ENCODE measurements around the gene SLC35D1.
A peak's percentile ranks its signal among the peaks of the same experiment; 100 is the strongest.

Gene SLC35D1

DNA sequence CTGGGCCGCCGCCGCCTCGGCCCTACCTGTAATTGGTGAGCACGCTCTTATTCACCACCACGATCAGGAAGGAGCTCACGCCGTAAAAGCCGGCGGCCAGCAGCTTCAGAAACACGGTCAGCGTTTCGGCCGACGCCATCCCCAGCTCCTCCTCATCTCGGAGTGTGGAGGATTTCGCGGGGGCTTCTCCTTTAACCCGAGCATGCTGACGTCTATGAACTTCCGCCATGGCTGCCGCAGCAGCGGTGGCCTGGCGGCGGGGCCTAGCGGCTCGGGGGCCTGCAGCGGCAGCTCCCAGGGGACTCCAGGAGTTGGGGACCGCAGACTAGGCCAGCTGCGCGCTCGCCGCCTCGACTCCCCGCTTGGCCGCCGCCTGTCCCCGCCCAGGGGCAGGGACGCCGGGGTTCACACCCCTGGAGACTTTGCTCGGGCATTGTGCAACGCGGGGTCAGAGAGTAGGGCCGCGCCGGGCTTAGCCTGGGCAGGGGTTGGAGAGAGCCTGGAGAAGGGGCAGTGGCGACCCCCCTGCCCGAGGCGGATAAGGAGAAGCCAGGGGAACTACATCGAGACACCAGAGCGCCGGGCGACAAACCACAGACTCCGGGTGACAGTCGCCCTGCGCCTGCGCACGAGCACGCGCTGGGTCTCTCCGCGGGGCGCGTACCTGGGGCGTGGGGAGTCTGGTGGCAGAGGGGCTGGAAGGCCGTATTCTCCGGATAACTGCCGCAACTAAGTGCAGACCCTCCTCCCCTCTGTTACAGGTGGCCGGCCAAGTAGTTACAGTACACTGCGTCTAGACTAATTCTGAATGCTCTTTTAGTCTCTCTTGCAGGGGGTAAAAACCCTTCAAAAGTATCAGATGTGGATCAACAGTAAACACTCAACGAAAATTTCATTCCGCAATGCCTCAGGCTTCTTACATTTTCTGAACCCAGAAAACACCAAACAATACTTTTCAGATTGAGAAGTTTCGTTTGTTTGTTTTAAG, at the start of gene SLC35D1:
SLC35D1 (minus strand) TSS at position 364 of the 988 bp plus-strand sequence; CDS start at position 229, 135 bp downstream.
- Histone ChIP-seq H3K9me3 (ENCODE audit: control insufficient read depth, low read length) (no peaks in the 10 kb centered on the region), H3K36me3 (ENCODE audit: control insufficient read depth, insufficient read depth, low read length) (no peaks in the 10 kb centered on the region), H3K4me2 (ENCODE audit: low read length) (peak within 1 kb of the TSS; percentile 93), H3K79me2 (no peaks in the 10 kb centered on the region), H3K4me1 (no peaks in the 10 kb centered on the region), H3K27me3 (ENCODE audit: control insufficient read depth, insufficient read depth, low read length) (no peaks in the 10 kb centered on the region), H3K4me3 (ENCODE audit: low read depth, low read length) (peak within 1 kb of the TSS; percentile 83), H3K9ac (peak within 1 kb of the TSS; percentile 53), H2AFZ (peak within 1 kb of the TSS; percentile 95), H3K27ac (peak within 1 kb of the TSS; percentile 90)
- TF ChIP-seq, protein P1, sequence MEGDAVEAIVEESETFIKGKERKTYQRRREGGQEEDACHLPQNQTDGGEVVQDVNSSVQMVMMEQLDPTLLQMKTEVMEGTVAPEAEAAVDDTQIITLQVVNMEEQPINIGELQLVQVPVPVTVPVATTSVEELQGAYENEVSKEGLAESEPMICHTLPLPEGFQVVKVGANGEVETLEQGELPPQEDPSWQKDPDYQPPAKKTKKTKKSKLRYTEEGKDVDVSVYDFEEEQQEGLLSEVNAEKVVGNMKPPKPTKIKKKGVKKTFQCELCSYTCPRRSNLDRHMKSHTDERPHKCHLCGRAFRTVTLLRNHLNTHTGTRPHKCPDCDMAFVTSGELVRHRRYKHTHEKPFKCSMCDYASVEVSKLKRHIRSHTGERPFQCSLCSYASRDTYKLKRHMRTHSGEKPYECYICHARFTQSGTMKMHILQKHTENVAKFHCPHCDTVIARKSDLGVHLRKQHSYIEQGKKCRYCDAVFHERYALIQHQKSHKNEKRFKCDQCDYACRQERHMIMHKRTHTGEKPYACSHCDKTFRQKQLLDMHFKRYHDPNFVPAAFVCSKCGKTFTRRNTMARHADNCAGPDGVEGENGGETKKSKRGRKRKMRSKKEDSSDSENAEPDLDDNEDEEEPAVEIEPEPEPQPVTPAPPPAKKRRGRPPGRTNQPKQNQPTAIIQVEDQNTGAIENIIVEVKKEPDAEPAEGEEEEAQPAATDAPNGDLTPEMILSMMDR (IDR thresholded peaks at IDR 0.05) = no peak

DNA sequence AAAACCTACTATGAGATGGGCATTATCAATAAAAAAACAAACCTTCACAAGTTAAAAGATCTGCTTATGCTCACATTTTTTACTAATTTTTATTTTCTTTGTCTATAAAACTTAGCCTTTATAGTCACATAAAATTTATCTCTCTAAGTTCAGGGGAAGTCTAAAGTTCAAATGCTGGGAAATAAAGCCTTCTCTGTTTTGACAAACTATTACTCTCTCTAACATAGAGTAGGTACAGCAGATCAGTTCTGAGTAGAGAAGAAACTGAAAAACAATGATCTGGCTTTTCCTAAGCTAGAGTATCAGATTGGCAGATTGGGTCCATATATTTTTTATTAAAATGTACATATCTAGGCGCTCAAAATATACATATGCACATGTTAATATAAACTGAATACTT, 49.6 kb upstream of the SLC35D1 start:
- no peak overlapping the region for H3K27ac ChIP-seq
- TF ChIP-seq, protein P1 (IDR thresholded peaks at IDR 0.05) = no peak
- H3K27me3 ChIP-seq (ENCODE audit: control insufficient read depth, insufficient read depth, low read length) = no peaks in the 10 kb centered on the region
- no peak overlapping the region for H3K4me3 ChIP-seq (ENCODE audit: low read depth, low read length)
- no peak overlapping the region for H2AFZ ChIP-seq
- no peaks in the 10 kb centered on the region for H3K4me1 ChIP-seq
- no peak overlapping the region for H3K9ac ChIP-seq
- no peaks in the 10 kb centered on the region for H3K36me3 ChIP-seq (ENCODE audit: control insufficient read depth, insufficient read depth, low read length)
- H3K9me3 ChIP-seq (ENCODE audit: control insufficient read depth, low read length) = no peaks in the 10 kb centered on the region
- no peaks in the 10 kb centered on the region for H3K79me2 ChIP-seq
- H3K4me2 ChIP-seq (ENCODE audit: low read length) = no peak overlapping the region

DNA sequence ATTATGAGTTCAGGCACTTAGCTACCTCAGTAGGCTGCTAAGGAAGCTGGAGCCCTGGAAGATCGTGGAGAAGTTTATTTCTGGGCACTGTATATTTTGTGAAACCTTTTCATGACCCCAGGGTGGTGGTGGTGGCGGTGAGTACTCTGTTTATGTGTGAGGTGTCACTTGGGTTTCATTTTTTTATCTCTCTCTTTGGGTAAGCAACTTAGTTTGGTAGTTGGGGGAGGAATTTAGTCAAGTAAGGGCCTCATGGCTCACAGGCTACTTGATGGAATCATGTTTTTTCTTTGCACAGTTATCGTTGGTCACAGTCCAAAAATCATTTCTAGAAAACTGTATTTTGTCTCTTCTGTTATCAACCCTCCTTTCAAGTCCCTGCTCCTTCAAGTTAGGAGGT, 46.9 kb upstream of the SLC35D1 start:
- Histone ChIP-seq H3K4me2 (ENCODE audit: low read length) (no peak overlapping the region), H3K9me3 (ENCODE audit: control insufficient read depth, low read length) (no peaks in the 10 kb centered on the region), H3K27ac (no peak overlapping the region), H3K9ac (no peak overlapping the region), H3K36me3 (ENCODE audit: control insufficient read depth, insufficient read depth, low read length) (no peaks in the 10 kb centered on the region), H3K4me3 (ENCODE audit: low read depth, low read length) (no peak overlapping the region), H2AFZ (no peak overlapping the region), H3K4me1 (no peaks in the 10 kb centered on the region), H3K79me2 (no peaks in the 10 kb centered on the region), H3K27me3 (ENCODE audit: control insufficient read depth, insufficient read depth, low read length) (no peaks in the 10 kb centered on the region)
- TF ChIP-seq, protein P1 (IDR thresholded peaks at IDR 0.05) = no peak

DNA sequence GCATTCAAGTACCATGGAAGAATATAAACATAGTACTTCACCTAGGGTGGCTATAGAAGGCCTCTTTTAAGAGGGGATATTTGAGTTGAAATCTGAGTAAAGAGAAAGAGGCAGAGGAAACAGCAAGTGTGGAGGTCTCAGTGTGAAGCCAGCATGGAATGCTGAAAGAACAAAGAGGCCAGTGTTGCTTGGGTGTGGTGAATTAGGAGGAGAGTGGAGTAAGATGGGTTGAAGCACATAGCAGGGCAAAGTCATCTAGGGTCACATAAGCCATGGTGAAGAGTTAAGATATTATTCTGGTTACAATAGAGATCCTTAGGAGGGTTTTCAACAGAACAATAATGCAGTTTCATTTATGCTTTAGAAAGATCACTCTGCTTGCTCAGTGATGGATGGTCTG, 43.4 kb upstream of the SLC35D1 start:
- Histone ChIP-seq H2AFZ (no peak overlapping the region), H3K4me1 (no peaks in the 10 kb centered on the region), H3K4me3 (ENCODE audit: low read depth, low read length) (no peak overlapping the region), H3K9ac (no peak overlapping the region), H3K79me2 (no peaks in the 10 kb centered on the region), H3K27me3 (ENCODE audit: control insufficient read depth, insufficient read depth, low read length) (no peaks in the 10 kb centered on the region), H3K36me3 (ENCODE audit: control insufficient read depth, insufficient read depth, low read length) (no peaks in the 10 kb centered on the region), H3K27ac (no peak overlapping the region), H3K4me2 (ENCODE audit: low read length) (no peak overlapping the region), H3K9me3 (ENCODE audit: control insufficient read depth, low read length) (no peaks in the 10 kb centered on the region)
- TF ChIP-seq, protein P1 (IDR thresholded peaks at IDR 0.05) = no peak
